ENCODE measurements around the gene VWC2. TPM values are rescaled to one million over a fixed set of nuclear protein-coding genes. Genes with fewer than 3 reads are reported as not detected.

The VWC2 gene
- total and polyA plus RNA-seq, 2 of the 4 experiments (the other 2 are of a cell fraction): not detected

DNA sequence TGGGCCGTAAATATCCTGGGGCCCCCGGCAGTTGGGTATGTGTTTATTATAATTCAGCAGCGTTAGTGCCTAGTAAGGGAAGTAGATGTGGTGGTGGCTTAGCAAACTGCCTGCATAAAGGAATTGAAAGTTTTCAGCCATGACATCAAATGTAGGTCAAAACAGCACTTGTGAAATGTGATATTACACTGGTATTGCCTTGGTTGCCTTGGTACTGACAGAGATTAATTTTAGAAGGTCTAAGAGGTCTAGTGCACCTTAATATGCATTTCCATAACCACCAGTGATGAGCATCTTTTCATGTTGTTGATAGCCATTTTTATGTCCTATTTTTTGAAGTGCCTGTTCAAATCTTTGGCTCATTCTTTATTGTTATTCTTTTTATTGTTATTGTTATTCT is 50.1 kb downstream of the VWC2 start:
- no peak overlapping the region for H2BK5ac ChIP-seq (ENCODE audit: low read depth, low read length, poor library complexity, severe bottlenecking)
- in situ Hi-C loops (cut with MboI; ENCODE audit: low sequenced_read_pairs) (no loop called here), intact Hi-C loops (cut with micrococcal nuclease) (no loop called here), dilution Hi-C loops (cut with HindIII; ENCODE audit: low sequenced_read_pairs, unreplicated experiment) (no loop called here)
- H4K91ac ChIP-seq (ENCODE audit: insufficient read depth, low read depth, low read length): no peak overlapping the region
- H3K56ac ChIP-seq (ENCODE audit: extremely low read depth, insufficient read depth, low read length): no peak overlapping the region
- H3K4me2 ChIP-seq (ENCODE audit: low read depth, low read length): no peak overlapping the region
- POLR2A ChIA-PET (ENCODE audit: unreplicated experiment): no interaction called here
- no peak overlapping the region for H2BK15ac ChIP-seq (ENCODE audit: low read depth, low read length)
- no TSS peak for BruUV-seq (replicated peaks)
- H3K9ac ChIP-seq (ENCODE audit: low read depth, low read length): no peak overlapping the region
- no peaks in the 10 kb centered on the region for H4K20me1 ChIP-seq (ENCODE audit: insufficient read depth, low read length)
- no peak overlapping the region for H2AFZ ChIP-seq (replicated peaks; ENCODE audit: low read length, poor library complexity)
- no peaks in the 10 kb centered on the region for H3K4me1 ChIP-seq (ENCODE audit: control insufficient read depth, insufficient read depth, low read length)
- CTCF ChIA-PET: no interaction called here
- H2BK120ac ChIP-seq (ENCODE audit: low read depth, low read length): no peak overlapping the region
- H3K18ac ChIP-seq (ENCODE audit: low read depth, low read length): no peak overlapping the region
- H3K27ac ChIP-seq (ENCODE audit: insufficient read depth, low read length): no peak overlapping the region
- H3K4ac ChIP-seq (ENCODE audit: low read depth, low read length): no peak overlapping the region
- no peak overlapping the region for H2AK5ac ChIP-seq (ENCODE audit: low read depth, low read length)
- ATAC-seq (ENCODE audit: low read depth): no peak
- no peaks in the 10 kb centered on the region for H3K27me3 ChIP-seq (ENCODE audit: control insufficient read depth, insufficient read depth, low read length)
- no peak overlapping the region for H3K14ac ChIP-seq (replicated peaks; ENCODE audit: low read depth, low read length)
- H2AK9ac ChIP-seq (replicated peaks; ENCODE audit: low read depth, low read length, poor library complexity): no peak overlapping the region
- H2BK20ac ChIP-seq (ENCODE audit: low read depth, low read length): no peak overlapping the region
- WGBS, 2 experiments (ENCODE audit: extremely low coverage in 2 of 2, insufficient read length in 1 of 2): 65% methylated on average over 2 of the region's 3 CpGs; no CpG with 5 or more reads in 1 of the 2 experiments
- TF ChIP-seq RFX5 (IDR thresholded peaks at IDR 0.05; ENCODE audit: low read depth, low read length): no peak
- TF ChIP-seq CEBPB (IDR thresholded peaks at IDR 0.05; ENCODE audit: low read depth, low read length): no peak
- TF ChIP-seq FOS (IDR thresholded peaks at IDR 0.05; ENCODE audit: low read depth, low read length): no peak
- H3K23ac ChIP-seq (ENCODE audit: low read depth, low read length): no peak overlapping the region
- no peak overlapping the region for H4K5ac ChIP-seq (ENCODE audit: low read depth, low read length)
- no peak overlapping the region for H3K4me3 ChIP-seq (ENCODE audit: insufficient read depth, low read depth, low read length)
- no peak overlapping the region for H4K8ac ChIP-seq (ENCODE audit: low read depth in 2 of 2, low read length in 2 of 2)
- H3K36me3 ChIP-seq (ENCODE audit: control insufficient read depth, insufficient read depth, low read length): no peaks in the 10 kb centered on the region
- no peaks in the 10 kb centered on the region for H3K9me1 ChIP-seq (ENCODE audit: insufficient read depth, low read length)
- no peaks in the 10 kb centered on the region for H3K79me1 ChIP-seq (ENCODE audit: low read depth in 1 of 2, low read length in 2 of 2)
- peaks cover 9% of the 10 kb centered on the region for H3K9me3 ChIP-seq (ENCODE audit: control insufficient read depth, insufficient read depth, low read length)
- DNase-seq: no peak

Data from IMR-90 (cell line).